K562 (cell line): Measurements from ENCODE around the gene RHO. TPM values are rescaled to one million over a fixed set of nuclear protein-coding genes. Genes with fewer than 3 reads are reported as not detected.

ENCODE experiments used
- ARID3B ChIP-seq: fragments of 250-450 bp; sonication (Bioruptor Pico); IDR thresholded peaks from 2 replicates; pipeline ENCODE4 v1.4.0; 2020; ENCODE audit warnings: borderline replicate concordance
- ARID4B ChIP-seq: sonication (generic); formaldehyde crosslinking; IDR thresholded peaks from 2 replicates; pipeline ENCODE4 v1.8.0; 2022; ENCODE audit warnings: mild to moderate bottlenecking, missing genetic modification reagents
- DEAF1 ChIP-seq: fragments of 450-650 bp; formaldehyde crosslinking; IDR thresholded peaks from 2 replicates; pipeline ENCODE4 v1.4.0; 2020; ENCODE audit warnings: mild to moderate bottlenecking, moderate library complexity
- GTF3C2 ChIP-seq: IDR thresholded peaks from 3 replicates; pipeline ENCODE4 v1.6.1; 2011; ENCODE audit warnings: borderline replicate concordance, mild to moderate bottlenecking, moderate library complexity; ENCODE audit not compliant: insufficient read length; ENCODE audit errors: extremely low read depth
- NCOA6 ChIP-seq: fragments of 450-650 bp; IDR thresholded peaks from 2 replicates; pipeline ENCODE4 v1.6.1; 2017; ENCODE audit warnings: mild to moderate bottlenecking
- TGIF2 ChIP-seq: sonication (generic); formaldehyde crosslinking; IDR thresholded peaks from 2 replicates; pipeline ENCODE4 v1.8.1; 2022; ENCODE audit warnings: mild to moderate bottlenecking, missing genetic modification reagents, moderate library complexity
- TOE1 ChIP-seq, 2 experiments: fragments of 450-650 bp in 1 of 2; sonication (generic) in 1 of 2; formaldehyde crosslinking in 1 of 2; IDR thresholded peaks; 2 replicates each; pipeline versions ENCODE4 v1.7.1 to v1.8.0; 2016 to 2022; ENCODE audit warnings: borderline replicate concordance in 2 of 2, mild to moderate bottlenecking in 2 of 2, antibody characterized with exemption in 1 of 2, inconsistent platforms in 1 of 2, low read depth in 1 of 2, missing genetic modification reagents in 1 of 2, moderate library complexity in 1 of 2
- ZHX1 ChIP-seq: fragments of 150-350 bp; conservative IDR thresholded peaks from 2 replicates; pipeline ENCODE4 v1.6.1; 2014; ENCODE audit warnings: low read length
- ZNF212 ChIP-seq: fragments of 450-650 bp; formaldehyde crosslinking; IDR thresholded peaks from 2 replicates; pipeline ENCODE4 v1.4.0; 2020; ENCODE audit warnings: mild to moderate bottlenecking
- ZNF398 ChIP-seq: fragments of 250-450 bp; sonication (Bioruptor Pico); IDR thresholded peaks from 2 replicates; pipeline ENCODE4 v1.8.0; 2021; ENCODE audit warnings: moderate library complexity, mild to moderate bottlenecking, inconsistent platforms
- polyA plus RNA-seq, 8 experiments: library from polyadenylated mRNA; depleted of rRNA in 4 of 8; stranded (reverse) in 5 of 8; unstranded in 3 of 8; fragments of >200 nt; fragmentation: Nextera tagmentation in 2 of 8; fragmentation: Illumina TruSeq in 1 of 8; extraction: Ambion mirVana in 2 of 8; extraction: Trizol in 1 of 8; gene quantifications; 2 replicates each; pipeline versions ENCODE4 v1.2.1 to v1.2.3, GENCODE V29; 2011 to 2014; ENCODE audit warnings: inconsistent platforms in 1 of 8, missing spikeins in 1 of 8
- total RNA-seq, 7 experiments: library from RNA; depleted of rRNA in 6 of 7; stranded (reverse); fragments of >200 nt in 6 of 7; fragmentation: Illumina TruSeq in 2 of 7; extraction: Trizol in 2 of 7; gene quantifications; 2 replicates each; pipeline versions ENCODE4 v1.2.1 to v1.2.3, GENCODE V29; 2011 to 2021; ENCODE audit warnings: low replicate concordance in 1 of 7

Gene RHO
- total and polyA plus RNA-seq, 9 of the 15 experiments (the other 6 are each of a cell fraction or from before 2014, with no cell fraction given) = not detected

- no peak for TF ChIP-seq ZHX1
- no peak for TF ChIP-seq NCOA6
- TF ChIP-seq DEAF1 (CRISPR knock-in tag) = no peak
- TF ChIP-seq TOE1 (IDR thresholded peaks at IDR 0.05; ENCODE audit: borderline replicate concordance) = no peak
- no peak for TF ChIP-seq TOE1 (CRISPR knock-in tag; IDR thresholded peaks at IDR 0.05; ENCODE audit: borderline replicate concordance, low read depth)
- no peak for TF ChIP-seq ZNF212 (CRISPR knock-in tag)
- TF ChIP-seq ARID4B (CRISPR knock-in tag) = no peak
- no peak for TF ChIP-seq GTF3C2
- no peak for TF ChIP-seq TGIF2
- no peak for TF ChIP-seq ZNF398 (CRISPR knock-in tag)
- no peak for TF ChIP-seq ARID3B
Measured at GRCh38 chr3:129512595-129512994, 15.8 kb upstream of the RHO start (continued).
